Activated CD4-positive, alpha-beta memory T cell treated with anti-CD3 and anti-CD28 coated beads, Interleukin-2, amount 10 ng/mL, durations not matched to agents 7 days and 5 days (primary cell): Measurements from ENCODE around the gene ZBTB38. TPM values are rescaled to one million over a fixed set of nuclear protein-coding genes. Genes with fewer than 3 reads are reported as not detected.

Experiments
- CTCF ChIA-PET: fragments of 350-600 bp; sonication (Branson Sonifier 250); formaldehyde crosslinking; loops from one replicate; lab custom pipeline; 2021; ENCODE audit warnings: antibody characterized with exemption, inconsistent platforms; lab: Charles Lee
- POLR2A ChIA-PET: fragments of 350-600 bp; sonication (Branson Sonifier 250); formaldehyde crosslinking; loops from one replicate; lab custom pipeline; 2021; ENCODE audit warnings: antibody characterized with exemption; lab: Charles Lee
- DNase-seq: peaks from one replicate; pipeline ENCODE4 v3.0.0-alpha.2; 2020
- H3K27ac Mint-ChIP-seq: one replicate; pipeline ENCODE4 v1.8.0; 2021; ENCODE audit warnings: mild to moderate bottlenecking, mixed read lengths
- H3K27me3 Mint-ChIP-seq: one replicate; pipeline ENCODE4 v1.8.0; 2021; ENCODE audit warnings: mixed read lengths
- H3K36me3 Mint-ChIP-seq: one replicate; pipeline ENCODE4 v1.8.0; 2021; ENCODE audit warnings: low read depth, mixed read lengths
- H3K4me1 Mint-ChIP-seq: one replicate; pipeline ENCODE4 v1.8.0; 2021; ENCODE audit warnings: mixed read lengths
- H3K4me3 Mint-ChIP-seq: one replicate; pipeline ENCODE4 v1.8.0; 2021; ENCODE audit warnings: mild to moderate bottlenecking, mixed read lengths
- H3K9me3 Mint-ChIP-seq: one replicate; pipeline ENCODE4 v1.8.0; 2021; ENCODE audit warnings: mixed read lengths
- total RNA-seq, 2 experiments: library from RNA; stranded (reverse); gene quantifications; one replicate each; pipeline ENCODE4 v1.2.3, GENCODE V29; 2021

The ZBTB38 gene
- total RNA-seq, 2 experiments from 2014 or later, result 36.0 to 39.6 TPM

- Mint-ChIP-seq H3K4me1 (peaks cover 10% of the 10 kb centered on the region), H3K36me3 (peaks cover 2% of the 10 kb centered on the region), H3K27ac (no peak overlapping the region), H3K4me3 (peak overlapping the region; percentile 19), H3K27me3 (peaks cover 3% of the 10 kb centered on the region), H3K9me3 (peaks cover 2% of the 10 kb centered on the region)
- POLR2A ChIA-PET, result interaction anchor here (0.7 to 2.8 kb wide), 10 partner anchors 25 to 127 kb away, joined by 3 to 13 read pairs (median 4); no protein-coding TSS in a partner anchor
- CTCF ChIA-PET, result interaction anchor here (0.6 to 5.5 kb wide), 40 partner anchors 9 to 201 kb away, joined by 3 to 136 read pairs (median 6); partner anchors contain the start of gene PXYLP1
- no peak for DNase-seq
These were observed 7.3 kb upstream of the ZBTB38 start for GRCh38 chr3:141360888-141361598.

- no peak overlapping the region for H3K27ac Mint-ChIP-seq
- H3K4me1 Mint-ChIP-seq, result peaks cover 14% of the 10 kb centered on the region
- H3K9me3 Mint-ChIP-seq, result peaks cover 2% of the 10 kb centered on the region
- H3K4me3 Mint-ChIP-seq, result no peak overlapping the region
- DNase-seq, result no peak
- POLR2A ChIA-PET, result no interaction called here
- peaks cover 3% of the 10 kb centered on the region for H3K27me3 Mint-ChIP-seq
- CTCF ChIA-PET, result interaction anchor here (1.1 to 5.5 kb wide), 6 partner anchors 10 to 199 kb away, joined by 3 to 136 read pairs (median 4); no protein-coding TSS in a partner anchor
- peaks cover 2% of the 10 kb centered on the region for H3K36me3 Mint-ChIP-seq
These were observed 5.6 kb upstream of the ZBTB38 start for GRCh38 chr3:141362736-141363135.

GRCh38 chr3:141365201-141365600 lies 3.1 kb upstream of the ZBTB38 start:
- ChIA-PET POLR2A (no interaction called here), CTCF (interaction anchor here (1.1 kb wide), 2 partner anchors 62 to 76 kb away, joined by 3 to 5 read pairs; no protein-coding TSS in a partner anchor)
- H3K4me3 Mint-ChIP-seq, result no peak overlapping the region
- no peak for DNase-seq
- peaks cover 2% of the 10 kb centered on the region for H3K36me3 Mint-ChIP-seq
- H3K4me1 Mint-ChIP-seq, result peaks cover 21% of the 10 kb centered on the region
- H3K9me3 Mint-ChIP-seq, result peaks cover 2% of the 10 kb centered on the region
- no peak overlapping the region for H3K27ac Mint-ChIP-seq
- H3K27me3 Mint-ChIP-seq, result peaks cover 3% of the 10 kb centered on the region

- DNase-seq, result no peak
- Mint-ChIP-seq H3K27me3 (peaks cover 3% of the 10 kb centered on the region), H3K4me1 (peaks cover 14% of the 10 kb centered on the region), H3K27ac (no peak overlapping the region), H3K36me3 (peaks cover 2% of the 10 kb centered on the region), H3K9me3 (peaks cover 2% of the 10 kb centered on the region), H3K4me3 (no peak overlapping the region)
- CTCF ChIA-PET, result interaction anchor here (0.6 to 1.2 kb wide), 4 partner anchors 86 to 807 kb away, joined by 3 to 4 read pairs (median 3); no protein-coding TSS in a partner anchor
- POLR2A ChIA-PET, result interaction anchor here (1.1 to 1.7 kb wide), 4 partner anchors 13 to 76 kb away, joined by 3 to 5 read pairs (median 4); no protein-coding TSS in a partner anchor
These were observed 1.8 kb upstream of the ZBTB38 start for GRCh38 chr3:141366285-141367037.

GRCh38 chr3:141367038-141367730 lies 1.1 kb upstream of the ZBTB38 start:
- CTCF ChIA-PET, result interaction anchor here (0.9 to 1.2 kb wide), 4 partner anchors 75 to 88 kb away, joined by 3 to 5 read pairs (median 3); no protein-coding TSS in a partner anchor
- H3K27ac Mint-ChIP-seq, result no peak overlapping the region
- peaks cover 18% of the 10 kb centered on the region for H3K4me1 Mint-ChIP-seq
- H3K4me3 Mint-ChIP-seq, result no peak overlapping the region
- POLR2A ChIA-PET, result interaction anchor here (1.1 to 1.7 kb wide), 4 partner anchors 12 to 75 kb away, joined by 3 to 5 read pairs (median 4); no protein-coding TSS in a partner anchor
- H3K36me3 Mint-ChIP-seq, result peaks cover 2% of the 10 kb centered on the region
- H3K27me3 Mint-ChIP-seq, result peaks cover 3% of the 10 kb centered on the region
- DNase-seq, result no peak
- peaks cover 2% of the 10 kb centered on the region for H3K9me3 Mint-ChIP-seq

- POLR2A ChIA-PET, result interaction anchor here (0.8 to 6.3 kb wide), 5 partner anchors 15 to 72 kb away, joined by 3 to 60 read pairs (median 4); no protein-coding TSS in a partner anchor
- H3K36me3 Mint-ChIP-seq, result no peaks in the 10 kb centered on the region
- H3K27me3 Mint-ChIP-seq, result no peaks in the 10 kb centered on the region
These were observed 856 bp downstream of the ZBTB38 start for GRCh38 chr3:141368925-141369794.

GRCh38 chr3:141370065-141370533 lies 1.8 kb downstream of the ZBTB38 start:
- CTCF ChIA-PET, result interaction anchor here (0.7 to 4.5 kb wide), 11 partner anchors 9 to 139 kb away, joined by 3 to 23 read pairs (median 4); partner anchors contain the start of gene PXYLP1
- Mint-ChIP-seq H3K27ac (no peak overlapping the region), H3K27me3 (no peaks in the 10 kb centered on the region), H3K4me3 (no peak overlapping the region), H3K36me3 (no peaks in the 10 kb centered on the region), H3K4me1 (peaks cover 38% of the 10 kb centered on the region), H3K9me3 (no peaks in the 10 kb centered on the region)
- peak; percentile 65 for DNase-seq
- POLR2A ChIA-PET, result interaction anchor here (0.9 to 6.3 kb wide), 5 partner anchors 14 to 58 kb away, joined by 3 to 60 read pairs (median 4); no protein-coding TSS in a partner anchor

More at GRCh38 chr3:141368925-141369794, 856 bp downstream of the ZBTB38 start:
- H3K27ac Mint-ChIP-seq, result no peak overlapping the region
- CTCF ChIA-PET, result interaction anchor here (0.8 to 4.5 kb wide), 6 partner anchors 8 to 86 kb away, joined by 3 to 23 read pairs (median 8); no protein-coding TSS in a partner anchor
- H3K4me3 Mint-ChIP-seq, result no peak overlapping the region
- peaks cover 32% of the 10 kb centered on the region for H3K4me1 Mint-ChIP-seq
- DNase-seq, result no peak
- H3K9me3 Mint-ChIP-seq, result no peaks in the 10 kb centered on the region

- no peak for DNase-seq
- H3K9me3 Mint-ChIP-seq, result no peaks in the 10 kb centered on the region
- POLR2A ChIA-PET, result interaction anchor here (1.4 to 6.3 kb wide), 5 partner anchors 12 to 115 kb away, joined by 3 to 60 read pairs (median 5); partner anchors contain the start of gene RASA2
- CTCF ChIA-PET, result interaction anchor here (0.7 to 4.5 kb wide), 8 partner anchors 9 to 522 kb away, joined by 3 to 23 read pairs (median 4); no protein-coding TSS in a partner anchor
- no peaks in the 10 kb centered on the region for H3K27me3 Mint-ChIP-seq
- H3K27ac Mint-ChIP-seq, result no peak overlapping the region
- H3K4me3 Mint-ChIP-seq, result no peak overlapping the region
- peaks cover 14% of the 10 kb centered on the region for H3K36me3 Mint-ChIP-seq
- peaks cover 56% of the 10 kb centered on the region for H3K4me1 Mint-ChIP-seq
These were observed 3.6 kb downstream of the ZBTB38 start for GRCh38 chr3:141371882-141372281.

GRCh38 chr3:141372656-141373055 lies 4.4 kb downstream of the ZBTB38 start:
- POLR2A ChIA-PET, result interaction anchor here (0.8 to 6.3 kb wide), 7 partner anchors 11 to 114 kb away, joined by 3 to 60 read pairs (median 5); partner anchors contain the start of gene RASA2
- H3K4me3 Mint-ChIP-seq, result no peak overlapping the region

GRCh38 chr3:141373232-141373631 lies 4.9 kb downstream of the ZBTB38 start:
- no peaks in the 10 kb centered on the region for H3K9me3 Mint-ChIP-seq

More at GRCh38 chr3:141372656-141373055, 4.4 kb downstream of the ZBTB38 start:
- Mint-ChIP-seq H3K27me3 (no peaks in the 10 kb centered on the region), H3K4me1 (peaks cover 56% of the 10 kb centered on the region), H3K9me3 (no peaks in the 10 kb centered on the region), H3K36me3 (peaks cover 18% of the 10 kb centered on the region), H3K27ac (peak overlapping the region; percentile 33)
- DNase-seq, result no peak
- CTCF ChIA-PET, result interaction anchor here (0.7 to 4.5 kb wide), 8 partner anchors 10 to 521 kb away, joined by 3 to 23 read pairs (median 4); no protein-coding TSS in a partner anchor

More at GRCh38 chr3:141373232-141373631, 4.9 kb downstream of the ZBTB38 start:
- Mint-ChIP-seq H3K27ac (peak overlapping the region; percentile 8), H3K4me1 (peaks cover 60% of the 10 kb centered on the region), H3K4me3 (no peak overlapping the region), H3K27me3 (no peaks in the 10 kb centered on the region), H3K36me3 (peaks cover 20% of the 10 kb centered on the region)
- POLR2A ChIA-PET, result interaction anchor here (0.8 to 6.3 kb wide), 6 partner anchors 11 to 62 kb away, joined by 3 to 60 read pairs (median 5); no protein-coding TSS in a partner anchor
- CTCF ChIA-PET, result interaction anchor here (0.7 to 4.5 kb wide), 7 partner anchors 11 to 79 kb away, joined by 3 to 23 read pairs (median 4); no protein-coding TSS in a partner anchor
- no peak for DNase-seq
